SH-SY5Y (cell line): Measurements from ENCODE around the gene CCL21.
A peak's percentile ranks its signal among the peaks of the same experiment; 100 is the strongest.

Source experiments
- GATA2 ChIP-seq: IDR thresholded peaks from 2 replicates; pipeline ENCODE4 v1.6.1; 2011; ENCODE audit warnings: mild to moderate bottlenecking, low read depth, low read length
- GATA3 ChIP-seq: IDR thresholded peaks from 2 replicates; pipeline ENCODE4 v1.6.1; 2011; ENCODE audit warnings: low read depth, mild to moderate bottlenecking, low read length, moderate library complexity

The CCL21 gene

GRCh38 chr9:34710023-34710422 lies at the start of gene CCL21:
CCL21 (minus strand) TSS chr9:34710136; CDS start chr9:34710066, 70 bp downstream.
- TF ChIP-seq GATA2, result no peak
- TF ChIP-seq GATA3, result no peak

GRCh38 chr9:34759432-34760134 lies 49.6 kb upstream of the CCL21 start:
- no peak for TF ChIP-seq GATA2
- TF ChIP-seq GATA3, result no peak

- TF ChIP-seq GATA2 (no peak), GATA3 (no peak)
Measured at GRCh38 chr9:34746526-34746925, 36.6 kb upstream of the CCL21 start.

GRCh38 chr9:34744295-34745221 lies 34.6 kb upstream of the CCL21 start:
- TF ChIP-seq GATA2 (no peak), GATA3 (no peak)

GRCh38 chr9:34742710-34743109 lies 32.8 kb upstream of the CCL21 start:
- TF ChIP-seq GATA2, result no peak
- no peak for TF ChIP-seq GATA3

GRCh38 chr9:34741628-34742027 lies 31.7 kb upstream of the CCL21 start:
- no peak for TF ChIP-seq GATA3
- no peak for TF ChIP-seq GATA2

GRCh38 chr9:34737677-34738260 lies 27.8 kb upstream of the CCL21 start:
- peak; percentile 64 for TF ChIP-seq GATA2
- 0 out of 2 replicates have a peak, but pooled peaks have one; percentile 60 for TF ChIP-seq GATA3

GRCh38 chr9:34734720-34735119 lies 24.8 kb upstream of the CCL21 start:
- TF ChIP-seq GATA2 (no peak), GATA3 (no peak)

GRCh38 chr9:34732886-34733285 lies 22.9 kb upstream of the CCL21 start:
- TF ChIP-seq GATA2 (no peak), GATA3 (no peak)

- TF ChIP-seq GATA3 (no peak), GATA2 (no peak)
Measured at GRCh38 chr9:34732478-34732877, 22.5 kb upstream of the CCL21 start.

- TF ChIP-seq GATA3 (no peak), GATA2 (no peak)
Measured at GRCh38 chr9:34723141-34723540, 13.2 kb upstream of the CCL21 start.

- TF ChIP-seq GATA2 (no peak), GATA3 (no peak)
Measured at GRCh38 chr9:34719021-34719768, 9.3 kb upstream of the CCL21 start.

- no peak for TF ChIP-seq GATA2
- TF ChIP-seq GATA3, result no peak
Measured at GRCh38 chr9:34717996-34718614, 8.2 kb upstream of the CCL21 start.

- no peak for TF ChIP-seq GATA3
- no peak for TF ChIP-seq GATA2
Measured at GRCh38 chr9:34716711-34717110, 6.8 kb upstream of the CCL21 start.

- TF ChIP-seq GATA2 (no peak), GATA3 (no peak)
Measured at GRCh38 chr9:34715639-34716215, 5.8 kb upstream of the CCL21 start.
